ENCODE results near the gene LRP2.

- TF ChIP-seq CTCF (IDR thresholded peaks at IDR 0.05) (no peak), EP300 (IDR thresholded peaks at IDR 0.05) (no peak), POLR2AphosphoS5 (IDR thresholded peaks at IDR 0.05) (no peak), POLR2A (IDR thresholded peaks at IDR 0.05) (no peak)
Measured at GRCh38 chr2:169208026-169208425, 154.3 kb downstream of the LRP2 start.

Measured in gastroesophageal sphincter (tissue), 3 donors.